ENCODE measurements around the gene NBPF11.
"Not testable (repeated sequence)": the region's sequence is repeated elsewhere in the genome, so short reads cannot be mapped to it uniquely, and the experiment has no call there.

DNA sequence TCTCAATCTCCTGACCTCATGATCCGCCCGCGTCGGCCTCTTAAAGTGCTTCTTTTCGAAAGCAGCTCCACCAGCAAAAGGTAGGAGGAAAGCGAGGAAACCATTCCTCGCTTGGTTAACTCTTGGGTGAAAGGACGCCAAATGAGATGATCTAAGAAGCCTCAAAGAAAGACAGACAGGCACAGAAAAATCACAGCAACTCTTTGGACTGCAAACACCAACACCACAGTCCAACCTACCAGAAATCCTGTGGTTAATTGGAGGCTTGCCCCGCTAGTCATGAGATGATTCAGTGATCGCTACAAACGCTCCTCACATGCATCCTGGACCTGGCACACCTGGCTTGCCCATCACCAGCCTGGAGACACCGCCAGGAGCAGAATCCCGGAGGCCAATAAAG, 1.1 kb downstream of the NBPF11 start:
- TF ChIP-seq, protein P1, sequence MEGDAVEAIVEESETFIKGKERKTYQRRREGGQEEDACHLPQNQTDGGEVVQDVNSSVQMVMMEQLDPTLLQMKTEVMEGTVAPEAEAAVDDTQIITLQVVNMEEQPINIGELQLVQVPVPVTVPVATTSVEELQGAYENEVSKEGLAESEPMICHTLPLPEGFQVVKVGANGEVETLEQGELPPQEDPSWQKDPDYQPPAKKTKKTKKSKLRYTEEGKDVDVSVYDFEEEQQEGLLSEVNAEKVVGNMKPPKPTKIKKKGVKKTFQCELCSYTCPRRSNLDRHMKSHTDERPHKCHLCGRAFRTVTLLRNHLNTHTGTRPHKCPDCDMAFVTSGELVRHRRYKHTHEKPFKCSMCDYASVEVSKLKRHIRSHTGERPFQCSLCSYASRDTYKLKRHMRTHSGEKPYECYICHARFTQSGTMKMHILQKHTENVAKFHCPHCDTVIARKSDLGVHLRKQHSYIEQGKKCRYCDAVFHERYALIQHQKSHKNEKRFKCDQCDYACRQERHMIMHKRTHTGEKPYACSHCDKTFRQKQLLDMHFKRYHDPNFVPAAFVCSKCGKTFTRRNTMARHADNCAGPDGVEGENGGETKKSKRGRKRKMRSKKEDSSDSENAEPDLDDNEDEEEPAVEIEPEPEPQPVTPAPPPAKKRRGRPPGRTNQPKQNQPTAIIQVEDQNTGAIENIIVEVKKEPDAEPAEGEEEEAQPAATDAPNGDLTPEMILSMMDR (conservative IDR thresholded peaks at IDR 0.05; ENCODE audit: low read depth, low read length): not testable (repeated sequence)
- TF ChIP-seq EZH2 (IDR thresholded peaks at IDR 0.05; ENCODE audit: low read length, unreplicated experiment); EZH2phosphoT487 (IDR thresholded peaks at IDR 0.05; ENCODE audit: borderline replicate concordance, low read length): not testable (repeated sequence)

All from PC-3 (cell line).